Astrocyte of the spinal cord (primary cell): ENCODE results near the gene NKAIN4.

Experiments
- DNase-seq: peaks from one replicate; pipeline ENCODE4 v3.0.0; 2011; ENCODE audit warnings: low read depth, low spot score
- H3K4me3 ChIP-seq: 2 replicates; pipeline ENCODE4 v1.5.1; 2011; ENCODE audit warnings: low read depth, mild to moderate bottlenecking, low read length, moderate library complexity
- CTCF ChIP-seq: IDR thresholded peaks from 2 replicates; pipeline ENCODE4 v1.5.1; 2012; ENCODE audit warnings: low read depth, mild to moderate bottlenecking, low read length, inconsistent platforms
- in situ Hi-C: cut with HindIII; loops from 2 replicates; pipeline ENCODE4 v1.10.0; 2017; ENCODE audit warnings: low sequenced_read_pairs

The NKAIN4 gene

DNA sequence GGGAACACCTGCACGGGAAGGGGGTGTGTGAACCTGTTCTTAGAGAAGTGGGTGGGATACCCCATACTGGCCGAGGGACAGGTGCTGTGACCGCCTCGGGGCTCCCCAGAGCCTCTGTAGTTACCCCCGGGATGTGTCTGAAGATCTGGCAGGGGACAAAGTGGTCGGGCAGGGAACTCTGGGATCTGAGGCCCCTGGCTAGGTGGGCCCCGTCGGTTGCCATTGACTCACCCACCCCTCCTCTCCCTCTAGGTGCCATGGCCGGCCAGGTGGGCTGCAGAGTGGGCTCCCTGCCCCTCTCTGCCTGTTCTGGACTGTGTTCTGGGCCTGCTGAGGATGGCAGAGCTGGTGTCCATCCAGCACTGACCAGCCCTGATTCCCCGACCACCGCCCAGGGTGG is 14.3 kb downstream of the NKAIN4 start:
- no peak for TF ChIP-seq CTCF
- no peak overlapping the region for H3K4me3 ChIP-seq
- DNase-seq, result no peak
- in situ Hi-C loops, result no loop called here

DNA sequence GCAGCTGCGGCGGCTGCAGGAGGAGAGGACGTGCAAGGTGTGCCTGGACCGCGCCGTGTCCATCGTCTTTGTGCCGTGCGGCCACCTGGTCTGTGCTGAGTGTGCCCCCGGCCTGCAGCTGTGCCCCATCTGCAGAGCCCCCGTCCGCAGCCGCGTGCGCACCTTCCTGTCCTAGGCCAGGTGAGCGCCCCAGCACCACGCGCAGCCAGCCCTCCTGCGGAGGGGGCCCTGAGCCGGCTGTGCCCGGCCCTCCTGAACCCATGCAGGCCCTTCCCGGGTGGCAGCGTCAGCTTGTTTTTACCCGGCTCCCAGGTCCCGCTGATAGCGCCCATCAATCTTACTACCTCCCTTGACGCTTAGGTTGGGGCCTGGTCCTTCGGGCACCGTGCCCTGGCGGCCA is 14.8 kb downstream of the NKAIN4 start:
- no peak for DNase-seq
- in situ Hi-C loops, result no loop called here
- TF ChIP-seq CTCF, result no peak
- no peak overlapping the region for H3K4me3 ChIP-seq

GRCh38 chr20:63238514-63239125 is 15.6 kb downstream of the NKAIN4 start:
- TF ChIP-seq CTCF, result no peak
- in situ Hi-C loops, result no loop called here
- H3K4me3 ChIP-seq, result no peak overlapping the region
- no peak for DNase-seq

- no peak overlapping the region for H3K4me3 ChIP-seq
- TF ChIP-seq CTCF, result no peak
- no peak for DNase-seq
- in situ Hi-C loops, result no loop called here
These were observed 16.2 kb downstream of the NKAIN4 start for GRCh38 chr20:63238031-63238430.

DNA sequence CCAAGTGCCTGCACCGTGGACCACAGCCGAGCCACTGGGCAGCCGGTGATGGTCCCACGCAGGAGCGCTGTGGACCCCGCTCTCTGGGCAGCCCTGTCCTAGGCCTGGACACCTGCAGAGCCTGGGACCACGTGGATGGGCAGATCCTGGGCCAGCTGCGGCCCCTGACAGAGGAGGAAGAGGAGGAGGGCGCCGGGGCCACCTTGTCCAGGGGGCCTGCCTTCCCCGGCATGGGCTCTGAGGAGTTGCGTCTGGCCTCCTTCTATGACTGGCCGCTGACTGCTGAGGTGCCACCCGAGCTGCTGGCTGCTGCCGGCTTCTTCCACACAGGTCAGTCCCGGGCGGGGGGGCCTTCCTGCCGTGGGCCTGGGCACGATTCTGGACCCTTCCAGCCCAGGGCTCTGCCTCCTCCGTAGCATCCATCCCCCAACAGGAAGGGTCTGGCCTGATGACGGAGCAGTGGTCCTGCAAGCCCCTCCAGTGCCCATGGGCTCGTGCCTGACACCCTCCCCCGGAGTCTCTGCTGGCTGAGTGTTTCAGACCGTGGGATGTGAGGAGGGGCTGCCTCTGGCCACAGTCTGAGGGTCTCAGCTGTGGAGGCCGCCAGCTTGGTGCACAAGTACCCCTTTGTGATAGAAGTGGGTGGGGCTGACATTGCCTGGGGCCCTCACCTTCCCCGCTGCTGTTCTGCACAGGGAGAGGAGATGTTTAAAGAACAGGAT is 18.0 kb downstream of the NKAIN4 start:
- DNase-seq, result no peak
- no peak for TF ChIP-seq CTCF
- H3K4me3 ChIP-seq, result no peak overlapping the region
- in situ Hi-C loops, result no loop called here

- DNase-seq, result no peak
- H3K4me3 ChIP-seq, result no peak within 1 kb of the TSS
- in situ Hi-C loops, result no loop called here
- no peak for TF ChIP-seq CTCF
These were observed 18.8 kb downstream of the NKAIN4 start, which contains the start of gene BIRC7 for GRCh38 chr20:63235399-63235983. Gene BIRC7, plus strand, starts transcription at chr20:63235905. Its CDS starts 192 bp downstream, at chr20:63236097.
